GM19193 (cell line): Measurements from ENCODE around the gene EEFSEC.

Experiments
- POLR2A ChIP-seq: IDR thresholded peaks from 4 replicates; pipeline ENCODE4 v1.6.1; 2011; ENCODE audit not compliant: insufficient read depth, insufficient read length; ENCODE audit errors: extremely low read depth

EEFSEC gene

DNA sequence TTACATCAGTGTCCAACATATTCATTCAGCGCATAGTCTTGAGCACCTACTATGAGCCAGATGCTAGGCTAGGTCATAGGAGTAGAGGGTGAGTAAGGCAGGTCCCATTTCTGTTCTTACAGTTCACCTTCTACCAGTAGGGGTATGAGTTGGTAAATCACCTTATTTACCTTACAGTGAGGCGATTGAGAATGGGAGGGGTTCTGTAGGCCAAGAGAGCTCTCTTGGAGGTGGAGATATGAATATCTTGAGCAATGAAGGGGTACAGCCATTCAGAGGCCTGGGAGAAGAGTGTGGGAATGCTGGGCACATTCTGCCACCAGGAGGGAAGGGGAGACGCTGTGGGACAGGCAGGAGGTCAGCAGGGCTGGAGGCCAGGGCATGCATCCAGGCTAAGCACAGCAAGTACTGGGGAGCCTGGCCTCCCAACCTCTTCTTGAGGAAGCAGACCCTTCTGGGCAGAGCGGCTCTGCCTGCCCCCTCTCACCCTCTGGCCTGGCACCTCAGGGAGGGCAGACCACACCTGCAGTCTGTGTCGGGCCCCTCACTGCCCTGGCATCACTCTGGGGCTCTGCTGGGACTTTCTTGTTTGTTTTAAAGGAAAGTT, 123.4 kb downstream of the EEFSEC start:
- TF ChIP-seq POLR2A = no peak

DNA sequence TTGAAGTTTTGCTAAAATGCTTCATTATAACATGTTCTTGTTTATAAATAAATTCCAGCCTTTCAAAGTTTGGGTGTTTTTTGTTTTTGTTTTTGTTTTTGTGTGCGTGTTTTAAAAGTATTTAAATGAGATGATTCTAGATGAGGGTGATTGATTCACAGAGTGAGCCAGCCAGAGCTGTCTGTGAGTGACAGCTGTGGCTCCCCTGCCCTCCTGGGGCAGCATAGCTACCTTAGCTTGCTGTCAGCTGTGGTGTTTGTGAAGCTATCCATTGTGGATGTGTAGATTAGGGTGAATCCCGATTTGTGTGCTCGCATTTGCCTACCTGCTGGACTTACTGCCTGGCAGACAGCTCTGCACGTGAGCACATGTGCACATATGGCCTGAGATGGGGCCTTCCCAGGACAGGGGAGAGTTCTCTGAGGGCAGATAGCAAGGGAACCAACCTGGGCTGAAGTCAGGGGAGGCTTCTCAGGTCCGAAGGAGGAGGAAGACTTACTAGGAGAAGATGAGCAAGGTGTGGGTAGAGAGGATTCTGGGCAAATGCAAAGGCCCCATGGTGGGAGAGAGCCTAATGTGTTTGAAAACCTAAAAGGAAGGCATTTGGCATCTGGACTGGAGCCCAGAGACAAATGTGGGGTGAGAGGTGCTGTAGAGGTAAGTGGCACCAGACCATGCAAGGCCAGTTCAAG, 124.2 kb downstream of the EEFSEC start:
- TF ChIP-seq POLR2A = no peak

DNA sequence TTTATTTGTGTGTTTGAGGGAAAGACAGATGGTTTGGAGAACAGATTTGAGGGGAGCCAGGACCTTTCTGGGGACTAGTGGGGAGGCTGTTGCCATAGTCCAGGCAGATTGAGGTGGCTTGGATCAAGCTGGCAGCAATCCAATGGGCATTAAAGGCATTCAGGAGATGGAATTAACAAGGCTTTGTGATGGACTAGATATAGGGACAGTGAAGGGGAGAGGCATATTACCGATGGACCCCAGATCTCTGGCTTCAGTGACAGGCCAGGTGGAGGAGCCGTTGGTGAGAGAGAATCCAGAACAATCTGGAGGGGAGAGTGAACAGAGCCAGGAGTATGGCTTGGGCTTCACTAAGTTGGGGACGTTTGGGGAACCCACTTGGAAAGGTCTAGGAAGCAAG, 124.8 kb downstream of the EEFSEC start:
- no peak for TF ChIP-seq POLR2A

DNA sequence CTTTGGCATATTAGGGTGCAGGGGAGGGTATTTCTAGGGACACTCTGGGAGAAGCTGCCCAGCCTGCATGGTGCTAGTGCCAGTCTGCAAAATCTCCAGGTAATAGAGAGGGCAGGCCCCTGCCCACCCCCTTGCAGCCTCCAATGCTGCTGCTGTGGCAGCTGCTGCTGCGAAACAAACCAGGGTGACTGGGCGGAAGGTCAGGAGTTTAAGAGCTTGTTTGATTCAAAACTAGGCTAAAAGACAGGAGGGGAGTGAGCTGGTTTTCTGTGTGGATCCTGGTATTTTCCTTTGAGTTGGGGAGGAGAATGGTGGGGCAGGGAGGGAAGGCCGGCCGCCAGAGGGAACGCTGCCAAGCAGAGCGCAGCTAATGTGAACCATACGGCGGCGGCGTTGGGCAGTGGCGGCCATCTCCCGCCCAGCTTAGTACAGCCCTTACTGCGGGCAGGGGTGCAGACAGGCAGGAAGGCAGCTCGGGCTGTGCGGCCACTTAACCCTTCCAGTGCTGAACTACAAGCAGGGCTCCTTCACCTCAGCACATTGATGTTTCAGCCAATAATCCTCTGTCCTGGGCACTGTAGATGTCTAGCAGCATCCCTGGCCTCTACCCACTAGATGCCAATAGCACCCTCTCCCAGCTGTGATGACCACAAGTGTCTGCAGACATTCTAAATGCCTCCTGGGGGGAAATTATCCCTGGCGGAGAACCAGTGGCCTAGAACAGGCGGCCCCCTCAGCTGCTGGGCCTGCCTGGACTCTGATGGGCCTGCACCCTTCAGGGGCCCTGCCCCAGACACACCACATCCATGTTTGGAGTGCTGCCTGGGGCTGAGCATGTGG, 125.7 kb downstream of the EEFSEC start:
- no peak for TF ChIP-seq POLR2A

DNA sequence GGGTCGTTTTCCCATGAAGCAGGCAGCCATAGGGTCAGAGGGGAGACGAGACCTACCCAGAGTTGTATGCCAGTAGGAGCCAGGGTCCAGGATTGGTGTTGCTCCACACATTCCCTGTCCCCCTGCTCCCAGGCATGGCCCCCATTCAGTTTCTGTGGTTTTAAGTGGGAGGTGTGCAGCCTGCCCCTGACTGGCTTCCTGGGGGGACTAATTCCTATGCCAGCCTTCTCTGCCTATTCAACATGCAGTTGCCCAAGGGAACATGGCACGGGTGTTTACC, 126.3 kb downstream of the EEFSEC start:
- no peak for TF ChIP-seq POLR2A

DNA sequence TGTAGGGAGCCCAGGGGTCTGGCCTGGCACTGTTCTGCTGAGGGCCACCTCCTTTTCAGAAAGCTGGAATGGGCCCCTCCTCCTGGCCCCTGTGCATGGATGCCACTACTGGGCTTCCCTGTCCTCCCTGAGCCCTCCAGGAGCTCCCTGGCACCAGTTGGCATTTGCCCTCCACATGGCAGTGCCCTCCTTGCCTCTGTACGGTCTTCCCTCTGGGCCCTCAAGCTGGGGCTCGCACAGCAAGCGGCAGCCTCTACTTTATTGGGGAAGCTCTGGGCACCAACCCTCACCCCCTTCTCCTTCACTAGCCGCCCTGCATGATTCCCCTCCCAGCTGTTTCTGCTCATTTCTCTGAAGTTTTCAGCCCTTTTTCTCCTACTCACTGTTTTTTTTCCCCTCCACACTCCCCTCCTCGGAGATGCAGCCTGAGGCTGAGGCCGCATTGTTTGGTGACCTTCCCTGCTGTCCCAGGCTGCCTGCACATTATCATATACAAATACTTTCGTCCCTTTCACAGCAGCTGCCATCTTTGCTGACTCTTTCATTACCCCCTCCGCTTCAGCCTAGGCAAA, 127.3 kb downstream of the EEFSEC start:
- TF ChIP-seq POLR2A = no peak

DNA sequence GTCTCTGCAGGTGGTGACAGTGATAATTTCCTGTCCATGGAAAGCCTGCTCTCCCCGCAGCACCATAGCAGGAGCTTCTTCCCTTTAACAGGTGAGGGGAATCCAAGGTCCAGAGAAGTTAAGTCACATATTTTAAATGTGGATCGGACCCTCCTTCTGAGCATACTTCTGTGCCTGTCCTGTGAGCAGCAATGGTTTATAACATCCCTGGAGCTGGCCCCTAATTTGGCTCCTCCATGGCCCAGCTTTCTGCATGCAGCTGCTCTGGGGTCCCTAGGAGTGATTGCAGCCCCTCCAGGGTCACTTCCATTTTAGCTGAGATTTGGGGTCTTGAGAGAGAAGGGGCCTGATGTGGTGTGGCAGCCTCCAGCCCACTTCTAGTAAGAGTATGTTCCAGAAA, 127.8 kb downstream of the EEFSEC start:
- TF ChIP-seq POLR2A = no peak

DNA sequence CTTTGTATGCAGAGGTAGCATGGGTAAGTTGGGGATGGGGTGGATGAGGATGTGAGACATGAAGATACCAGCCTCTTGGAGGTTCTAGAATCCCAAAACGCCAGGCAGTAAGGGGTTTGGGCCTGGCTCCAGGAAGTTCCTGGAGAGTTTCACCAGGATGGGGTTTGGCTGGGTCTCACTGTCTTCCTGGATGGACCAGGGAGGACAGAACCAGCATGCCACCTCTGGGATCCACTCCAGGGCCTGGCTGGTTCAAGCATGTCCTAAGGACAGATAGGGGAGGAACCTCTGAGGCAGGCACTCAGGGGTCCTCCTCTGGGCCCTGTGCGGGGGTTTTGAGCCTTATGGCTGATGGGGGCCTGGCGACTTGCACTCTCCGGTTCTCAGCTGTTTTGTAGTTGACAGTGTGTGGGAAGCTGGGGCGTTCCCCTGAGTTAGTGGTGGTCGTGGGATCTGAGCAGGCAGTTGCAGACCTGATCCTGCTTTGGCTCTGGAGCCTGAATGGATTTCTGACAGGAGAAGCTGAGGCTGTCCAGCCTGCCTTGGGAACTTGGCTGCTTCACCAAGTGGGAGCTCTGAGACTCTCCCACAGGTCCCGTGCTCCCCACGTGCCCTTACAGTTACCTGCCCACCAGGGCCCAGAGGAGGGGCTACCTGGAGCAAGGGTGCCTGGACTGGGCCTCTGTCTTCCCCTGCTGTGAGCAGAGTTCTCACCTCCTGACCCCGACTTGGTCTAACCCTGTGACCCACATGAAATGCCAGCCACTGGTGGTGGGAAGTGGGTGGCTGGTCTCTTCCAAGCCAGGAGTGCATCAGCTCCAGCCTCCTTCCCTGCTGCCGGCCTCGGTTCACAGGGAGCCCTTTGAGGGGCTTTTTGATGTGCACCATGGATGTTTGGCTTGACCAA, 128.4 kb downstream of the EEFSEC start:
- TF ChIP-seq POLR2A = no peak

DNA sequence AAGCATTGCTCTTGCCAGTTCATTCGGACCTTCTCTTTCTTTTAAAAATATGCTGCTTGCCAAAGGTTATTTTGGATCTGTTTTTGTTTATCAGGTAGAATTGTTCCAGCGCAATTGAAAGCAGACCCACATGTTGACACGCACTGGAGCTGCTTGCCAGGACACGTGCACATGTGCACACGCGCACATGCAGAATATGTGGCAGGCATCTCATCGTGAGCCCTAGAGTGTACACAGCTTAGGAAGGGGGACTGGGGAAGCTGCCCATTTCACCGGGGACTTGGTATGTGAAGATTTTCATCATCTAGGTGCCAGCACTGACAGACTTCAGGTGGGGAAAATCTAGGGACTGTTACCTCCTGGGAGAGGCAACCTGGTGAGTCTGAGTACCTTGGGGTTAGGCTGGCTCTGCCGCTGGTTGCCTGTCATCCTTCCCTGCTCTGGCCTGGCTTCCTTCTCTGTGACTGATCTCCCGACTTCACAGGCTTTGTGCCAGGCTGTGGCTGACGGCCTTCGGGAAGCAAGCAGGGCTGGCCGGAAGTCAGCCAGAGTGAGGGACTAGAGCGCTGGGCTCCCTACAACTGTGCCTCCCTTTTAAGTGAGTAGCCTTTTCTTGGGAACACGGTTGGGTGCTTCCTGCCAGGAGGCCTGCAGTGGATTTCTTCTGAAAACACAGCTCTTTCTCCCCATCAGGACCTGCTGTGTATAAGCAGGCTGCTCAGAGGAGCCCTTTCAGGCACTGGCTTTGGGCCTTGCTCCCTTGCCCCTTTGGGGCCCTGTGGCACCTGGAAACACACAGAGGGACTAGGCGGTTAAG, 129.3 kb downstream of the EEFSEC start:
- TF ChIP-seq POLR2A = no peak

DNA sequence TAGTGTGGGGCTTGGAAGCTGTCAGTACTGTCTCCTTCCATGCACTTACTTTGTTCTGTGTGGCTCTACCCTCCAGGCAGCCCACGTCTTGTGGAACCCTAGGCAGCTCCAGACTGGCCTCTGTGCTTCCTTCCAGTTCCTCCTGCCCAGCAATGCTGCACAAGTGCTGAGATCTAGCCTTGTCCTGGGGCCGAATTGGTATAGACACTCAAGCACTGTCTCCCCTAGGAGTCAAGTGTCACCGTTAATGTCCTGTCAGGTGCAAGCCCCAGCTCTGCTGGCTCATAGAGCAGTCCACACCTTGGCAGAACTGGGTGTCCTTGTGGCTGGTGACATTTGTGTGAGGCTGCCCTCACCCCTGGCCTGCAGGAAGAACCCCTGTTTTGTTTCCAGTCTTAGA, 130.1 kb downstream of the EEFSEC start:
- TF ChIP-seq POLR2A = no peak

DNA sequence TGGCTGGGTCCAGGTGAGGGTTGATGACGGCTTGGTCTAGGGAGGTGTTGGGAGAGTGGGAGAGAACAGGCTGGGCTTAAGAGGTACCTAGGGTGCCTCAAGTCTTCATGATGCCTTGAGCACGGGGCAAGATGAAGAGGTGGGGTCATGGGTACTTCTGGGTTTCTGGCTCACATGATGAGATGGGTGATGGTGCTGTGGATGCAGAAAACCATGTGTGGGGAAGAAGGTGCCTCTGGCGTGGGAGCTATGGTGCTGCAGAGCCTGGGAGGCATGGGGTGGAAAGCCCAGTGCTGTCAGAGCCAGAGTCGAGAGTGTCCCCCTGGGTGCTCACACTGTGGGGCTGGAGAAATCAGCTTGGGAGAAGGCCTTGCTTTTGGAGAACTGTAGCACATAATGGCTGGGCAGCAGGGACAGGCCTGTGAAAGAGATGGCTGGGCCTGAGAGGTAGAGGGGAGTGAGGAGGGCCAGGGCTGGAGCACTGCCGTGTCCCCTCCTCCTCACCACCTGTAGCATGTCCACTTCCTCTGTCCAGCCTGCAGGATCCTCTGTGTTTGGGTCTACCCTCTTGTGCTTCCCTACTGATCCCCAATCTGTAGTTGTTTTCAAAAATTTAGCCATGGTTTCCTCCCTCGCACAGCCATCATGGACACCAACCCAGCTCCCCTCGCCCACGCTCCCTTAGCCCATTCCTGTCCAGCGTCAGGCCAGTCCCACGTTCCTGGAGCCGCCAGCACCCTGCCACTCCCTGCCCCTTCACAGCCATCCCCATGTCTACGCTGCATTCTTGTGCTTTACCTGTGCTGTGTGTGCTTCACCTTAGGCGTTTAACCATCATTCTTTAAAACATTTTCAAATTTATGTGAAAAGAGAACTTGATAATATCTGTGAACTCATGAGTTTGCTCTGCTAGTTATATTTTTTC, 132.0 kb downstream of the EEFSEC start:
- no peak for TF ChIP-seq POLR2A

DNA sequence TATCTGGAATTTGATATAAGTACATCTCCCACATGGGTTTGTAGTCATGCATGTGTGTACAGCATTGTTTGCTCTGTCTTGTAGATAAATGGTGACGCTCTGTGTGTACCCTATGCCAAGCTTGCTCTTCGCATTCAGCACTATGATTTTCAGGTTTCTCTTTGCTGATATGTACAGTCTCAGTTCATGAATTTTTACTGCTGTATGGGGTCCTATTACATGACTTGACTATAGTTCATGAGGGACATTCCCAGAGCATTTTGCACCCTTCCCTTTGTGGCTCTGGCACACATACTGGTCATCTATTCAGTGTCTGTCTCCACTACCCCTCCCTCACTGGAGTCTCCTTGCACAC, 132.7 kb downstream of the EEFSEC start:
- no peak for TF ChIP-seq POLR2A

DNA sequence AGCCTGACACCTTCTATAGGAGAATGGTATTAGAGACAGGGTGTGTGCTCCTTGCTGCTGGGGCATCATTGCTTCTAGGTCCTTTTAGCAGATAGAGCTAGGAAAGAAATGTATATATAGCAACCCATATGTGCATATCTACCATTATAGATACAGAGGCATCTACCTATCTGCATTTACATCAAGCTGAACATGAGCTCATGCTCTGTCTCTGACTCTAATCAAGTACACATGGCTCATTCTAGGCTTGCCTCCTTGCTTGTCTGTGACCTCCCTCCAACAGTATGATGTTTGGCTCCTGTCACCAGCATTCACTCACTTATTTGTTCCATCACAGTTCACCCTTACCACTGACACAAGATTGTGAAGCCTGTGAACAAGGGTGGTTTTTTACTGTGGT, 133.4 kb downstream of the EEFSEC start:
- TF ChIP-seq POLR2A = no peak
